GM19372 (cell line): ENCODE measurements around the gene TMEM178B.
"Not testable (repeated sequence)": the region's sequence is repeated elsewhere in the genome, so short reads cannot be mapped to it uniquely, and the experiment has no call there.

Experiments
- ATAC-seq: cut with Tn5 transposase; IDR thresholded peaks from one replicate; pipeline ENCODE4 v1.9.1; 2021; ENCODE audit warnings: mild to moderate bottlenecking, low read depth, moderate library complexity; ENCODE audit not compliant: unreplicated experiment

The TMEM178B gene

GRCh38 chr7:141177120-141177519 lies 103.3 kb downstream of the TMEM178B start:
- not testable (repeated sequence) for ATAC-seq

- no peak for ATAC-seq
Observed at GRCh38 chr7:141178486-141179135, 104.7 kb downstream of the TMEM178B start.

GRCh38 chr7:141181812-141182211 lies 107.9 kb downstream of the TMEM178B start:
- no peak for ATAC-seq

GRCh38 chr7:141184532-141185190 lies 110.8 kb downstream of the TMEM178B start:
- ATAC-seq, result no peak

- ATAC-seq, result no peak
Observed at GRCh38 chr7:141185369-141185967, 111.6 kb downstream of the TMEM178B start.

- no peak for ATAC-seq
Observed at GRCh38 chr7:141189231-141189630, 115.4 kb downstream of the TMEM178B start.

- no peak for ATAC-seq
Observed at GRCh38 chr7:141190495-141190894, 116.6 kb downstream of the TMEM178B start.

- no peak for ATAC-seq
Observed at GRCh38 chr7:141191277-141191676, 117.4 kb downstream of the TMEM178B start.

GRCh38 chr7:141193066-141193465 lies 119.2 kb downstream of the TMEM178B start:
- no peak for ATAC-seq

GRCh38 chr7:141195722-141196121 lies 121.9 kb downstream of the TMEM178B start:
- ATAC-seq, result not testable (repeated sequence)

- ATAC-seq, result no peak
Observed at GRCh38 chr7:141198194-141198958, 124.5 kb downstream of the TMEM178B start.

- ATAC-seq, result no peak
Observed at GRCh38 chr7:141200191-141201108, 126.6 kb downstream of the TMEM178B start.

GRCh38 chr7:141201145-141201885 lies 127.5 kb downstream of the TMEM178B start:
- no peak for ATAC-seq

GRCh38 chr7:141202535-141202934 lies 128.7 kb downstream of the TMEM178B start:
- ATAC-seq, result no peak

GRCh38 chr7:141203177-141203576 lies 129.3 kb downstream of the TMEM178B start:
- ATAC-seq, result no peak

GRCh38 chr7:141203586-141203985 lies 129.7 kb downstream of the TMEM178B start:
- ATAC-seq, result no peak

- no peak for ATAC-seq
Observed at GRCh38 chr7:141207661-141208060, 133.8 kb downstream of the TMEM178B start.

- ATAC-seq, result no peak
Observed at GRCh38 chr7:141208539-141208938, 134.7 kb downstream of the TMEM178B start.

GRCh38 chr7:141209454-141209853 lies 135.6 kb downstream of the TMEM178B start:
- ATAC-seq, result no peak
